Midbrain (tissue), 1 donor: ENCODE results near the gene TRUB2.
"Not testable (repeated sequence)": the region's sequence is repeated elsewhere in the genome, so short reads cannot be mapped to it uniquely, and the experiment has no call there.

Source experiments
- DNase-seq: peaks from one replicate; lab custom pipeline; 2025; lab: John Stamatoyannopoulos, UW

The TRUB2 gene

GRCh38 chr9:128340691-128341434, 18.6 kb upstream of the TRUB2 start:
- no peak for DNase-seq

- DNase-seq: peak; percentile 71
These were observed 17.8 kb upstream of the TRUB2 start, which contains the start of gene SLC27A4 for GRCh38 chr9:128339761-128340690. TSS of gene SLC27A4 (plus strand) at chr9:128340527. CDS start at chr9:128343133, 2,606 bp downstream.

- not testable (repeated sequence) for DNase-seq
These were observed 16.8 kb upstream of the TRUB2 start for GRCh38 chr9:128338852-128339614.

GRCh38 chr9:128337936-128338335, 15.7 kb upstream of the TRUB2 start:
- no peak for DNase-seq

GRCh38 chr9:128335914-128336313, 13.7 kb upstream of the TRUB2 start:
- DNase-seq: no peak

GRCh38 chr9:128335161-128335560, 12.9 kb upstream of the TRUB2 start:
- no peak for DNase-seq

GRCh38 chr9:128333451-128333869, 11.2 kb upstream of the TRUB2 start:
- no peak for DNase-seq

GRCh38 chr9:128325629-128326028, 3.4 kb upstream of the TRUB2 start:
- DNase-seq: no peak

GRCh38 chr9:128324401-128324800, 2.2 kb upstream of the TRUB2 start:
- no peak for DNase-seq

- no peak for DNase-seq
These were observed 1.5 kb upstream of the TRUB2 start for GRCh38 chr9:128323791-128324190.

- no peak for DNase-seq
These were observed 1.0 kb upstream of the TRUB2 start for GRCh38 chr9:128323212-128323730.

GRCh38 chr9:128321879-128322403, 306 bp downstream of the TRUB2 start:
- DNase-seq: no peak

GRCh38 chr9:128321343-128321742, 904 bp downstream of the TRUB2 start:
- no peak for DNase-seq

- no peak for DNase-seq
These were observed 4.6 kb downstream of the TRUB2 start for GRCh38 chr9:128317629-128318028.

- peak; percentile 91 for DNase-seq
These were observed 5.8 kb downstream of the TRUB2 start for GRCh38 chr9:128316421-128316820.

GRCh38 chr9:128314697-128315096, 7.5 kb downstream of the TRUB2 start:
- DNase-seq: no peak

- DNase-seq: no peak
These were observed 11.8 kb downstream of the TRUB2 start for GRCh38 chr9:128310461-128310860.

GRCh38 chr9:128309551-128309950, 12.7 kb downstream of the TRUB2 start:
- no peak for DNase-seq

GRCh38 chr9:128304971-128305288, 17.3 kb downstream of the TRUB2 start:
- no peak for DNase-seq

GRCh38 chr9:128304136-128304970, 17.9 kb downstream of the TRUB2 start:
- DNase-seq: no peak
